ENCODE data around the gene SHH. TPM values are rescaled to one million over a fixed set of nuclear protein-coding genes. Genes with fewer than 3 reads are reported as not detected.

Gene SHH
- total RNA-seq, 4 donors from 2014 or later, result 7.7 to 16.2 (median 11.3) TPM

- Histone ChIP-seq H3K27ac (no peak overlapping the region), H3K4me1 (no peaks in the 10 kb centered on the region), H3K27me3 (no peaks in the 10 kb centered on the region), H3K4me3 (no peak overlapping the region), H3K9me3 (no peaks in the 10 kb centered on the region), H3K36me3 (no peaks in the 10 kb centered on the region)
- TF ChIP-seq POLR2A (IDR thresholded peaks at IDR 0.05), result no peak
- no peak for TF ChIP-seq EP300 (IDR thresholded peaks at IDR 0.05)
- TF ChIP-seq, protein P1, sequence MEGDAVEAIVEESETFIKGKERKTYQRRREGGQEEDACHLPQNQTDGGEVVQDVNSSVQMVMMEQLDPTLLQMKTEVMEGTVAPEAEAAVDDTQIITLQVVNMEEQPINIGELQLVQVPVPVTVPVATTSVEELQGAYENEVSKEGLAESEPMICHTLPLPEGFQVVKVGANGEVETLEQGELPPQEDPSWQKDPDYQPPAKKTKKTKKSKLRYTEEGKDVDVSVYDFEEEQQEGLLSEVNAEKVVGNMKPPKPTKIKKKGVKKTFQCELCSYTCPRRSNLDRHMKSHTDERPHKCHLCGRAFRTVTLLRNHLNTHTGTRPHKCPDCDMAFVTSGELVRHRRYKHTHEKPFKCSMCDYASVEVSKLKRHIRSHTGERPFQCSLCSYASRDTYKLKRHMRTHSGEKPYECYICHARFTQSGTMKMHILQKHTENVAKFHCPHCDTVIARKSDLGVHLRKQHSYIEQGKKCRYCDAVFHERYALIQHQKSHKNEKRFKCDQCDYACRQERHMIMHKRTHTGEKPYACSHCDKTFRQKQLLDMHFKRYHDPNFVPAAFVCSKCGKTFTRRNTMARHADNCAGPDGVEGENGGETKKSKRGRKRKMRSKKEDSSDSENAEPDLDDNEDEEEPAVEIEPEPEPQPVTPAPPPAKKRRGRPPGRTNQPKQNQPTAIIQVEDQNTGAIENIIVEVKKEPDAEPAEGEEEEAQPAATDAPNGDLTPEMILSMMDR (IDR thresholded peaks at IDR 0.05), result no peak
- 80 to 84% methylated on average over 15 of the region's 15 CpGs for WGBS, 2 donors
- no peak for DNase-seq (ENCODE audit: low spot score in 2 of 2)
These were observed 34.7 kb upstream of the SHH start for GRCh38 chr7:155846936-155847335.

GRCh38 chr7:155846156-155846555, 33.9 kb upstream of the SHH start:
- no peaks in the 10 kb centered on the region for H3K27me3 ChIP-seq
- no peaks in the 10 kb centered on the region for H3K4me1 ChIP-seq
- WGBS, 2 donors, result 83 to 86% methylated on average over 5 of the region's 5 CpGs
- H3K36me3 ChIP-seq, result no peaks in the 10 kb centered on the region
- no peak overlapping the region for H3K4me3 ChIP-seq
- DNase-seq (ENCODE audit: low spot score in 2 of 2), result no peak
- TF ChIP-seq, protein P1 (IDR thresholded peaks at IDR 0.05), result no peak
- no peak for TF ChIP-seq POLR2A (IDR thresholded peaks at IDR 0.05)
- H3K9me3 ChIP-seq, result no peaks in the 10 kb centered on the region
- no peak overlapping the region for H3K27ac ChIP-seq

GRCh38 chr7:155845226-155845625, 33.0 kb upstream of the SHH start:
- Histone ChIP-seq H3K27me3 (no peaks in the 10 kb centered on the region), H3K27ac (no peak overlapping the region), H3K4me1 (no peaks in the 10 kb centered on the region), H3K36me3 (no peaks in the 10 kb centered on the region), H3K4me3 (no peak overlapping the region), H3K9me3 (no peaks in the 10 kb centered on the region)
- no peak for DNase-seq (ENCODE audit: low spot score in 2 of 2)
- WGBS, 2 donors, result 89 to 90% methylated on average over 13 to 14 of the region's 14 CpGs
- TF ChIP-seq EP300 (IDR thresholded peaks at IDR 0.05) (no peak), POLR2A (IDR thresholded peaks at IDR 0.05) (no peak)
- TF ChIP-seq, protein P1 (IDR thresholded peaks at IDR 0.05), result no peak

DNA sequence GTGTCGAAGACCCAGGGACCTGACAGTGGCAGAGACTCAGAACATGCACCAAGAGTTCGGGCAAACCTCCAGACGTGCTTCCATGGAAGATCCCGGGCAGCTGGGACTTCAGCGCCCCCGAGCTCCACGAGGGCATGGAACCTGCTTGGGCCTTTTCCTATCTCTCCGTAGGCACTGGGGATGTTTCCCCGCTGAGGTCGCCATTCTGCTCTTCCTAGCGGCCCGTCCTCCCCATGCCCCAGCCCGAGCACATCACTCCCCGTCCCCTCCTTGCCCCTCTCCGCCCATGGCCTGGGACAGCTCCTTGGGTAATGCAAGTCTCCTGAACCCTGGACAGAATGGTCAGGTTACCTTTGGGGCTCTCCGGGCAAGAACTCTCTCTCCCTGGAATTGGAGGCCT, 32.3 kb upstream of the SHH start:
- TF ChIP-seq, protein P1 (IDR thresholded peaks at IDR 0.05), result no peak
- TF ChIP-seq EP300 (IDR thresholded peaks at IDR 0.05) (no peak), POLR2A (IDR thresholded peaks at IDR 0.05) (no peak)
- H3K4me3 ChIP-seq, result no peak overlapping the region
- H3K36me3 ChIP-seq, result no peaks in the 10 kb centered on the region
- 88 to 89% methylated on average over 15 to 16 of the region's 16 CpGs for WGBS, 2 donors
- H3K27me3 ChIP-seq, result no peaks in the 10 kb centered on the region
- H3K27ac ChIP-seq, result no peak overlapping the region
- no peaks in the 10 kb centered on the region for H3K9me3 ChIP-seq
- DNase-seq (ENCODE audit: low spot score in 2 of 2), result no peak
- H3K4me1 ChIP-seq, result no peaks in the 10 kb centered on the region

GRCh38 chr7:155844019-155844453, 31.8 kb upstream of the SHH start:
- no peak for TF ChIP-seq EP300 (IDR thresholded peaks at IDR 0.05)
- TF ChIP-seq, protein P1 (IDR thresholded peaks at IDR 0.05), result no peak
- no peak for TF ChIP-seq POLR2A (IDR thresholded peaks at IDR 0.05)
- 56 to 61% methylated on average over 9 to 14 of the region's 14 CpGs for WGBS, 2 donors

More at GRCh38 chr7:155844019-155844453, 31.8 kb upstream of the SHH start:
- no peaks in the 10 kb centered on the region for H3K9me3 ChIP-seq
- no peaks in the 10 kb centered on the region for H3K36me3 ChIP-seq
- no peak for DNase-seq (ENCODE audit: low spot score in 2 of 2)
- H3K27ac ChIP-seq, result no peak overlapping the region
- no peaks in the 10 kb centered on the region for H3K27me3 ChIP-seq
- H3K4me1 ChIP-seq, result no peaks in the 10 kb centered on the region
- H3K4me3 ChIP-seq, result no peak overlapping the region

Measured in tibial nerve (tissue), 4 donors.